GM21619 (cell line): Measurements from ENCODE around the gene KDSR.
A peak's percentile ranks its signal among the peaks of the same experiment; 100 is the strongest.

Source experiments
- ATAC-seq: cut with Tn5 transposase; IDR thresholded peaks from one replicate; pipeline ENCODE4 v1.9.1; 2021; ENCODE audit not compliant: unreplicated experiment

Gene KDSR

DNA sequence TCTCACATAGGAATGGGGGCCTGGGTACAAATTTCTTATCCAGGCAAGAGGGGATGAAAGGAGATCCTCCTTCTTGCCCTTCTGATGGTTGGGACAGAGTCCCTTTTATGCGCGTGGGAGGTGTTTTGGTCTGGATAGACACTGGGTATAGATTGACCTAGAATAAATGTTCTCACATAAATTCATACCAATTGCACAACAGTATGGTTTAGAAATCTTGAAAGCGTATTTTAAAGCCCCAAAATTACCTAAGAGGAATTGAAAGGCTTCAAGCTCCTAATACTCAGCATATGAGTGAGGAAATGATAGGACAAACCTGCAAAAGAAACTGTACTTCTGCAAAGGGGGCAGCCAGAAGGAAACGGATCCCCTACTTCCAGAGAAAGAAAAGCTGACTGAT is 44.8 kb downstream of the KDSR start:
- no peak for ATAC-seq

DNA sequence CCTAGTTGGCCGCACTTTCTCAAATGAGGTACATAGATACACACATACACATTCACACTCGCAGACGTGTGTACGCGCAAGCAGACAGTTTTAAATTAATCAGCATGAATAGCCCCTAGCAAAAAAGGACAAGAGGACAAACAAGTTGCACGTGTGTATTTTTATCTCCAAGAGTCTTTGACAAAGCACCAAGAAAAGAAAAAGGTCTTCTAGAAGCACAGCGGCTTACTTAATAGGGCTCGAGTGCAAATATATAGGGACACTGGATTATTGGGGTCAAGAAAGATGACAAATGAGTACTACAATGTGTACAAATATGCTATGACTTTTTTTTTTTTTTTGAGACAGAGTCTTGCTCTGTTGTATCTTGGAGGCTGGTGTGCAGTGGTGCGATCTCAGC is 45.7 kb downstream of the KDSR start:
- no peak for ATAC-seq

DNA sequence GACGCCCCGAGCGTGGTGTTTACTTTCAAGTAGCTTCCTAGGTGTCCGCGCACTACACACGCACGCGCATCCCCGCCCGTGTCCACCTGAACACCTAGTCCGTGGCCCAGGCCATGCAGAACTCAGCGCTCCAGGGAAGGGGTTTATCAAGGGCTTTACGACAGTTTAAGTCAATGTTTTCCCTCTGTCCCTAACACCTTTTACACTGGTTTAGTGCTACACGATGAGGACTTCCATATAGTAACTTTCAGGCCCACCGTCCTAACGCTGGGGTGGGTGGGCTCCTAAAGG is 46.1 kb downstream of the KDSR start:
- no peak for ATAC-seq

DNA sequence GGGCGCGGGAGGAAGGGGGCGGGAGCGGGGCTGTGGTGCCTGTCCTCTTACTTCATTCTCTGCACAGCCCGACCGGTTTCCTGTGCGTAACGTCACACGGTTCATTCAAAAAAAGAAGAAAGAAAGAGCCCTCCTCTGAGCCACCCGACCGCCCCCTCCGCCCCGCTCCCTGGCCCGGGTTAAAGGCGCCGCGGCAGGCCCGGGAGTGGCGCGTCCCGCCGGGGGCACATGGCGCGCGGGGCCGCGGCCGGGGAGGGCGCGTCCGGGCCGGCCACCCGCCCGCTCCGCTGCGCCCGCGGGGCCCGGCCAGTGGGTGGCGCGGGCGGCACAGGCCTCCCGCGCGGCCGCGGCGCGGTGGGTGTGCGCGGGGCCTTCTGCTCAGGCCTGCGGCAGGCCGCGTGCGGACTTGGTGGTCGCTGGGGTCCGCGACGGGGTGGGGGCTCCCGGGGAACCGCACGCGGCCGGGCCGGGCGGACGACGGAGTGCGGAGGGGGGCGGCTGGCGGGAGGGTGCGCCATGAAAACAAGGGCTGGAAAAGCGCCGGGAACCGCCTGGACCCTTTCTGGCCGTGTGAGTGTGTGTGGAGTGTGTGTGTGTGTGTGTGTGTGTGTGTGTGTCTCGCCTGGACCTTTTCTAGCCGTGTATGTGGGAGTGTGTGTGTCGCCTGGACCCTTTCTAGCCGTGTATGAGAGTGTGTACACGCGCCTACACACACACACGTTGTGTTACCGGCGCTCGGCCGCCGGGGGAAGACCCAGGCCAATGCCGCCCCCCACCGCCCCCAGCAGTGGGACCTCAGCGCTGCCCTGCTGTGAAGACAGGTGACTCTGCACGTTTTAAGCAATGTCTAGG is 46.7 kb downstream of the KDSR start:
- peak; percentile 51 for ATAC-seq

DNA sequence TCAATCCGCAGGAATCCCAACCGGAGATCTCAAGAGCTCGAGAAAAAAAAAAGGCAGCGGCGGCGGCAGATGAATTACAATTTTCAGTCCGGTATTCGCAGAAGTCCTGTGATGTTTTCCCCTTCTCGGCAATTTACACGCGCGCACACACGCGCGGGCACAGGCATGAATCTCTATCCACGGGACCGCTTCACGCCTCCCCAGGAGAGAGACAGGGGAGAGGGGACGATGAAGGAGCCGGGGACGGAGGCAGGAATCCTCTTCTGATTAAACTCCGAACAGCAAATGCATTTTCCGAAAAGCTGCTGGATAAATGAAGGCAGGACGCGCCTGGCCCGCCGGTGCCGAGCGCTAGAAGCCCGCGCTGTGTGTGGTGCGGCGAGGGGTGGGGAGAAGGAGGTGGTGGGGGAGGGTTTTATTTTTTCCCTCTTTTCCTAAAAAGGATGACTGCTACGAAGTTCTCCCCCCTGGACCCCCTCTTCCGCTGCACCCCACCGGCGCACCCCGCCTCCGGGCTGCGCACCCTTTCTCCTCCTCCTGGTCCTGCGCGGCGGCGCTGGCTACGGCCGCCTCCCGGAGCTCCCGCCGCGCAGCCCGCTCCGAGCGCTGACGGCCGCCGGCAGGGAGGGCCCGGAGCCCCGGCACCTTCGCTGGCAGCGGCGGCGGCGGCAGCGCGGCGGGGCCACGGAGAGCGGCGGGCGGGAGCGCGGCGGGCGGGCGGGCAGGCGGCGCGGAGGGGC is 47.5 kb downstream of the KDSR start, which contains the start of gene BCL2:
Gene BCL2 (minus strand): TSS at position 387 of the 740 bp plus-strand sequence.
- ATAC-seq = peak; percentile 1

DNA sequence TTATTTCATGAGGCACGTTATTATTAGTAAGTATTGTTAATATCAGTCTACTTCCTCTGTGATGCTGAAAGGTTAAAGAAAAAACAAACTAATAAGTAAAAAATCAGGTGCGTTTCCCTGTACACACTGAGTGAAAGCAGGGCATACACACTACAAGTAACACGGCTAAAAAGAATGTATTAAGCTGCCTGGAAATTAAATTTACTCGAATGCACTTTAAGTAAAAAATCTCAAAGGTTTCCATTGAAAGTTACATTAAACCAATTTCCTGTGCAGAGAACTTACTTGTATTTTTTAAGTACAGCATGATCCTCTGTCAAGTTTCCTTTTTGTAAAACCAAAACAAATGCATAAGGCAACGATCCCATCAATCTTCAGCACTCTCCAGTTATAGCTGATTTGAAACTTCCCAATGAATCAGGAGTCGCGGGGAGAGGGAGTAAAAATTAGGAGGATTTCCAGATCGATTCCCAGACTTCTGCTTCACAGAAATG is 48.1 kb downstream of the KDSR start:
- ATAC-seq = no peak

DNA sequence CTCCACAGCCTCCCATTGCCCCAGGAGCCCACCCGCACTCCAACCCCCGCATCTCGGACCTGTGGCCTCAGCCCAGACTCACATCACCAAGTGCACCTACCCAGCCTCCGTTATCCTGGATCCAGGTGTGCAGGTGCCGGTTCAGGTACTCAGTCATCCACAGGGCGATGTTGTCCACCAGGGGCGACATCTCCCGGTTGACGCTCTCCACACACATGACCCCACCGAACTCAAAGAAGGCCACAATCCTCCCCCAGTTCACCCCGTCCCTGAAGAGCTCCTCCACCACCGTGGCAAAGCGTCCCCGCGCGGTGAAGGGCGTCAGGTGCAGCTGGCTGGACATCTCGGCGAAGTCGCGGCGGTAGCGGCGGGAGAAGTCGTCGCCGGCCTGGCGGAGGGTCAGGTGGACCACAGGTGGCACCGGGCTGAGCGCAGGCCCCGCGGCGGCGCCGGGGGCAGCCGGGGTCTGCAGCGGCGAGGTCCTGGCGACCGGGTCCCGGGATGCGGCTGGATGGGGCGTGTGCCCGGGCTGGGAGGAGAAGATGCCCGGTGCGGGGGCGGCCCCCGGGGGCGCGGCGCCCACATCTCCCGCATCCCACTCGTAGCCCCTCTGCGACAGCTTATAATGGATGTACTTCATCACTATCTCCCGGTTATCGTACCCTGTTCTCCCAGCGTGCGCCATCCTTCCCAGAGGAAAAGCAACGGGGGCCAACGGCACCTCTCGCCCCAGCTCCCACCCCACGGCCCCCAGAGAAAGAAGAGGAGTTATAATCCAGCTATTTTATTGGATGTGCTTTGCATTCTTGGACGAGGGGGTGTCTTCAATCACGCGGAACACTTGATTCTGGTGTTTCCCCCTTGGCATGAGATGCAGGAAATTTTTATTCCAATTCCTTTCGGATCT is 48.8 kb downstream of the KDSR start:
- ATAC-seq = peak; percentile 35

DNA sequence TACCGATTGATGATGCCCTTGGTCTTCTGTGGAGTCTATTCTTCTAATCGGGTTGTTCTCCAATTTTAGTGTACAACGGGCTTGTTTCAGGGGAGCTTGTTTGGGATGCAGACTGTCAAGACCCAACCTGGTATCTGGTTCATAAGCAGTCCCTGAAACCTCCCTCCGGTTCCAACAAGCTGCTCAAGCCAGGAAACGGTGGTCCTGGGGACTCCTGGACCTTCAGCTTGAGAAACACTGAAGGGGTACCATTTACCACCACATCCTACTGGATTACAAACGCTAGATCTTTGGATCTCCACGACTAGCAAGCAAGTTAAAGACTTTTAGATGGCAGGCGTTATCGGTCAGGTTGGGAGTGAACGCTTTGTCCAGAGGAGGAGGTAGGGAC is 49.5 kb downstream of the KDSR start:
- no peak for ATAC-seq

DNA sequence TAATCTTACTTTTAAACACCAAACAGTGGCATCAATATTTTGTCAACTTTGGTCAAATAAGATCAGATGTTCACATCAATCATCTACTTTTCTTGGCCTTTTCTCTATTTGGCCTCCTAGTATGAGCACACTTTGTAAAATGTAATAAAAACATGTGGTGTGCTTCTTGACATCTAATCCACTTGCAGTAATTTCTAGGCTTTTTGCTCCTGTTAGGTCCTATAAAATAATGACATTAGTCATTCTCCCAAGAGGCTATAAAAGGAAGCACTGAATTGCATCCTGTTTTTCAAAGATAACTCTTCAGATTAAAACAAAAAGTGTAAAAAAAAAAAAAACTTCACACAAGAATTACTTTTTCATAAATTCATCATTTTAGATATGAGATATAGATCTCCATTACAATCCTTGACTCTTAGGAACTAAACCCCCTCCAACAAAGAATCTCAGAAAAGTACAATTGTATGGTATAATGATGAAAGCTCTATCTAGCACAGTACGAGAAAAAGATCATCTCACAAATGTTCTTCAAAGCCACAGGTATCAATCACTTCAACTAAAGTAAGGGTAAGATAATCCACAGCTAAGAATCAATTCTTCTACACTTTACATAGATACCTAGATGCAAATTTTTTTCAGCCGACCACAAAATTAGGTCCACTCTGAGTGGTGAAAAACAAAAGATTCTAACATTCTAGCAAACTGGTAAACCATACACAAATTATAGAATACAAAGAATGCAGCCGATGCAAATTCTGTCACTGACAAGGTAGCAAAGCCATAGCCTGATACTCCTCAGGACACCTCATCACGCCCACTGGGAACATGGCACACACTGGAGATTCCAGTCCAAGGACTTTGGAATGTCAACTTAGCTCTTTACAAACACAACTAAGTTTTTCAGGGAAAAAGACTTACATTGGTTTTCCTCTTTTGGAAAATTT is 50.1 kb downstream of the KDSR start:
- ATAC-seq = no peak

DNA sequence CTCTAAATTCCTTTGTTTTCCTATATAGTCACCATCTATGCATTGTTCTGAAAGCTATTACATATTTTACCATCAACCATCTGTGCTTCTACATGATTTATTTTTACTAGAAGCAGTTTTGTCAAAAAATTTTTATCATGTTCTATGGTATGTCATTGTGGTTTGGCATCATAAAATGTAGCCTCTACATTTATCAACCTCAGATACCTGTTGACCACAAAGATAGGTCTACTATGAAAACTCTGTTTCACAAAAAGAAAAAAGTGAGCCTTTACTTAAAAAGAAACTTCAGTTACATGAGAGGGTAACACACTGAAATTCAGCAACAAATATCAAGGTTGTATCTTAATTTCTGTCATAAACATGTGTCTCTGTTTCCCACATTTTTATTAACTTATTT is 51.1 kb downstream of the KDSR start:
- no peak for ATAC-seq

DNA sequence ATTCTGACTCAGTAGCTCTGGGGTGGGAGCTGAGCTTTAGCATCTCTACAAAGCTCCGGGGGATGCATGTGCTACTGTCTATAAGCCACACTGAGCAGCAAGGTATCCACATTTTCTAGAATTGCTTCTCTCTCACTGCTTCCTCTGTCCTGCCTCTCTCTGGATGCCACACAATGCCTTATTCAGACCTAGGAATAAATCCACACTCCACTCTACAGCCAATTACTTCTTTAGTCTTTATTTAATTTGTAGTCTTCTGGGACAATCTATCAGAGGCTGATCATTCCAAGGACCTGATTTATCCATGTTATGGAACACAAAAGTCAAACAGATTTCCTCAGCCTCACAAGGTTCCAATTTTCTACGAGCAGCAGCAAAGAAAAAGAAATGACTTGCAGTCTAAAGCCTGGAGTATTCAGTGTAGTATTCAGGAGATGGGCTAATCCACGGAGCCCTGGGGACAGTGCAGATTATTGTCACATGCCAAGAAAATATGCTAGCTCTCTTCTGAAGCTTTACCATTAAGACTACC is 51.8 kb downstream of the KDSR start:
- ATAC-seq = no peak

DNA sequence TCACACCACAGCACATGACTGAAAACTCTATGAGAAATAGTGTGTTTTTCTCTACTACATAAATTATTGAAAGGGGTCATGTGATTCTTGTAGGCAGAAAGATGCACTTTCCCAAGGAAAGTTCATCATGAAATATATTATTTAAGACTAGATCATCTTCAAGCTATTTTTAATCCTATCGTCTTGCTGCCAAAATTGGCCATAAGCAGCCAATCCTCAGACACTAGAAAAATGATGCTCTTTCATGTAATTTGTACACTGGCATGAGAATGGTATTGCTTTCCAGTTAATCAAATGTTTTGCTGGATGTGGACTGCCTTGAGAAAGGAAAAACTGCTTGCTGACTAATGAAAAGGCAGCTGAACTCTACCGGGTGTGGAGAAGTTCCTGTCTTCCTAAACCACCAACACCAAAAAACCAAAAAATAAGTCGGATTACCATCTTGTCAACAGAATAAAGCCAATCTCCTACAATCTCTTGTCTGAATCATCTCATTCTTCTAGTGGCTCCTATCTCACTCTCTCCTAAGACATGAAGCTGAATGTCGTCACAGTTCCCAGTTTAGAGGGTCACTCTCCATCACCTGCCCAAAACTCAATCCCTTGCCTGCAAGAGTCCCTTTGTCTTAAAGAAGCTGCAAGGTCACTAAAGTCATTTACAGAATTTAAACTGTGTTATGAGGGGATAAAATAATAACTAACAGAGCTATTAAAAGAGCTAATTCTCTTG is 52.8 kb downstream of the KDSR start:
- ATAC-seq = no peak

DNA sequence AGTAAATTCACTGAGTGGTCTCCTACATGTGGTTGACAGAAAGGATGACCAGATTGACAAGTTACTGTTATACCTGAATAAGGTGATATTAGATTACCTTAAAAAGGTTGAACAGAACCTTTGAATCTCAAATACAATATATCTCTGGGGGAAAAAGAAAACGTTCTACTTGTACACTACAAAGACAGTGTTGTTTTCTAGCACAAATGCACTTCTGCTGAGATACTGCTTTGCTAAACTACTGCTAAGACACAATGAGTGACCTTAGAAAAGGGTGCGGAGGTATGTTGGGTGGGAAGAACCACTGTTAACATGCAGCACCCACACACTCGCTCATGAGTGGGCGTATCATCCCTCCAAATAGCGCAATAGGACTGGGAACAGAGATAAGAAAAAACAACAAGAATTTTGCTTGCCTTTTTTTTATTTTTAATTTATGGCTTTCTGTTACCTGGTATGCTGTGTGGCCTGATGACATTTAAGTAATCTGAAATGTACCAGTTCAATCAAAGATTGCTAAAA is 53.5 kb downstream of the KDSR start:
- ATAC-seq = no peak

DNA sequence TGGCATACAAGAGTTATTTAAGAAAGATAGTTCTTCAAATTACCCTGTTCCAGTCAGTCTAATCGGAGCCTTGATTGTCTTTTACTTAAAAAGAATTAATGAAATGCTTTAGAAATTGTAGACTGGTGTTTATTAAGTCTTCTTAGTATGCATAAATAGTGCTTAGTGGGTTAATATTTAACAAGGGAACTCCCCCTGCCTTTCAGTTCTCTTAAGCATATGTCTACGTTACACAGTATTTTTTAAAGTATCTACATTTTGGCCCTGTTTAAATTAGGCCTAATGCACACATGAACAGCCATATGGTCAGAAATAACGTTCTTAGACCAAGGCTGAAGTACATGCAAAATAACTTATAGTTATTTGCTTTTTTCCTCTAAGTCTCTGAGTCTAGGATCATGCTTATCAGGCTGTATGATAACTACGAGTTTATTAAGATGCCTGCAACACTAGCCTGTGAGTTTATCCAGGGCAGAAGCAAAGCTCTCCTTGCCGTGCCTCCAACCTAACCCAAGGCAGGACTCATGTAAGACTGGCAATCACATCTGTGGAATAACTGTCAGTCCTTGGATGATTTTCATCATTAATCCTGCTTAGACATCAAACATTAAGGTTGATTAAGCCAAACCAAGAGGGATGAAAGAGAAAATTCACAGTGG is 54.1 kb downstream of the KDSR start:
- peak; percentile 29 for ATAC-seq

DNA sequence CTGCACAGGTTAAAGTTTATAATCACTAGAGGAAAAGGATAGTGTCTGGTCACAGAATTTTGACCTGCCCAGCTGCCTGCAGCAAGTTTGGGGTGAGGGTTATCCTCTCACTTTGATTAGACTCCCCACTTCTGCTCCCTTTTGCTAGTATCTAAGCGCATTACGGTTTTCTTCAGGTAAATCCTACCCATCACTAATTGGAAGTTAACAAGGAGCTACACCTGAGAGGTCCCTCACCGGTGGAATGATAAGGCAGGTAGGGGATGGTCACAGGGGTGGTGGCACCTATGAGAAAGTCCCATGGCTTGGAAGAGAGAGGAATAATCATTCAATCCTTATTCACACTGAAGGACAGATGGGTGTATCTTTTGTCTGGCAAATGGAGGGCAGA is 55.0 kb downstream of the KDSR start:
- peak; percentile 1 for ATAC-seq

DNA sequence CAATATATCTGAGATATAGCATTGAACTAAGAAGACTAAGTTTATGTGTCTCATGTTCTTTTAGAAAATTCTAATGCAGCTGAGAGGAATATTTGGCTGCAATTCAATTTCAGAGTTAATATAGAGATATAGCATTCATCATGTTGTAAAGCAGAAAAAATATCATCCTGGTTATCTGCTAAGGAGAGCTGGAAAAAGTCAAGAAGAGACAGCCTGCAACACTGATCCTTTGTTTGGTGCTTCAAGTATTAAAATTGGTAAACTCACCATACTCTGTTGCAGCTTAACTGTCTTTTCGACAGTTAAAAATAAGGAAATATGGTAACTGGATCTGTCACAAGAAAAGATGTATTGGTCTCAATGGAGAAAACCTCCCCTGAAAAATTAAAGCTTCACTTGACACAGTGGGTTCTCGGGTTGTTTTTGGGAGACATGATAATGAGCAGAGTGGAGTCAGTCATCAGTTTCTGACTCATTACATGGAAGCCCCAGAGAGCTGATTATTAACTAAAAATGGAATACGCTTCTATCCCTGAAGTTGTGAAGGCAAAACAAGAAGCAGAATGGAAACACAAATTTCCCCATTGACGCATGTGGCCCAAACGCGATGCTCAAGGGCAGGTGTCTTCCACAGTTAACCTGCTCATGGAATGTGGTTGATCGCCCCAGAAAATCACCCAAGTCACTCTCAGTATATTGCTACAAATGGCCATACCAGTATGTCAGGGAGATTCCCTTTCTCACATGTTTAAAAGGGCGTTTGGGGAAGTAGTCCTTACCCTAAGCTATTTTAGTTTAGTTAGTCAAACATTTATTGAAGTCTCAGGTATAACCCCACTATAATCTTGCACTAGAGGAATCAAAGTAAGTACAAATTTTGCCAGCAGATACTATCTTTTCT is 55.6 kb downstream of the KDSR start:
- peak; percentile 67 for ATAC-seq

DNA sequence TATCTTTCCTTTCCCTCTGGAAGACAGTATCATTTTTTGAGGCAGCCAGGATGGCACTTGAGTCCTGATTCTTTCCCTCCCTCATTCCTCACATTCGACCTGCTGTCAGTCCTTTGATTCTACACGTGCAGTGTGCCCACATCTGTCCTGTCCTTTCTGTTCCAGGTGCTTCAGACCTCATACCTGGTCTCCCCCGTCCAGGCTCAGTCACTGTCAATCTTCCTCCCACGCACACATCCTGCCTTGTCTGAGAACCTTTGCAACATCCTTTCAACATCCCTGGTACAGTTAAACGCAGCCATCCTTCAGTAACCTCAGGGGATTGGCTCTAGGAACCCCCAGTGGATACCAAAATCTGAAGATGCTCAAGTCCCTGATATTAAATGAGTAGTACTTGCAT is 57.6 kb downstream of the KDSR start:
- no peak for ATAC-seq
